Memory B cell (primary cell): ENCODE measurements around the gene RAB6C.
"Not testable (repeated sequence)": the region's sequence is repeated elsewhere in the genome, so short reads cannot be mapped to it uniquely, and the experiment has no call there.

ENCODE experiments used
- ATAC-seq: fragments of 150-1000 bp; cut with Tn5 transposase; 2 replicates; pipeline ENCODE4 v1.10.0; 2021; ENCODE audit warnings: low read depth, mild to moderate bottlenecking, moderate library complexity
- DNase-seq, 2 donors: peaks; one replicate each; pipeline ENCODE4 v3.0.0; 2022; ENCODE audit warnings: low spot score in 2 of 2
- H3K27ac Mint-ChIP-seq: one replicate; pipeline ENCODE4 v1.8.0; 2022; ENCODE audit warnings: mild to moderate bottlenecking, moderate library complexity, mixed read lengths
- H3K27me3 Mint-ChIP-seq: one replicate; pipeline ENCODE4 v1.8.0; 2022; ENCODE audit warnings: mixed read lengths
- H3K36me3 Mint-ChIP-seq: one replicate; pipeline ENCODE4 v1.8.0; 2022; ENCODE audit warnings: mild to moderate bottlenecking, mixed read lengths
- H3K4me1 Mint-ChIP-seq: one replicate; pipeline ENCODE4 v1.8.0; 2022; ENCODE audit warnings: mixed read lengths
- H3K4me3 Mint-ChIP-seq: one replicate; pipeline ENCODE4 v1.8.0; 2022; ENCODE audit warnings: mild to moderate bottlenecking, moderate library complexity, mixed read lengths
- H3K9me3 Mint-ChIP-seq: one replicate; pipeline ENCODE4 v1.8.0; 2022; ENCODE audit warnings: mixed read lengths

The RAB6C gene

DNA sequence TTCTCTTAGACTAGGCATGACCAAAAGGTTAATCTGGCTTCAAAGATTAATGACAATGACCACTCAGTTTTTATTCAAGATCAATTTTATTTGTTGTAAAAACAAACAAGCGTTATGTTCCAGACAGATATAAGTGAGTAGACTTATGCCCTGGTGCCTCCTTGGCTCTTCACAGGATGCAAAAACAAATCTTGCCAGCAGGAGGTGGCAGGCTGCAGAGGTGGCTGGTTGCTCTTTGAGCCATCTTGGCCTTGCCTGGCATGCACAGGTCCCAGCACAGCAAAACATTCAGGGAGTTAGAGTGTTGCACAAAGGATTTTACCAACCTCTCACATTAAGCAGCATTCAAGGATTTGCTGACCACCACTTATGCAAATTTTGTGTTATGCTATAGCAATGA is 46.5 kb downstream of the RAB6C start:
- not testable (repeated sequence) for H3K4me1 Mint-ChIP-seq, DNase-seq, ATAC-seq, H3K36me3 Mint-ChIP-seq, H3K9me3 Mint-ChIP-seq, H3K27me3 Mint-ChIP-seq, H3K4me3 Mint-ChIP-seq, H3K27ac Mint-ChIP-seq
